Endothelial cell of hepatic sinusoid (primary cell): Measurements from ENCODE around the gene DHRS7.

Experiments
- in situ Hi-C: cut with HindIII; loops from 2 replicates; pipeline ENCODE4 v1.10.0; 2017; ENCODE audit warnings: low sequenced_read_pairs

Gene DHRS7

GRCh38 chr14:60153991-60154390 lies 11.2 kb downstream of the DHRS7 start:
- in situ Hi-C loops: loop anchor here (5.0 kb wide), 1 partner anchor 57 kb away; no protein-coding TSS in a partner anchor

- in situ Hi-C loops: loop anchor here (5.0 kb wide), 1 partner anchor 54 kb away; no protein-coding TSS in a partner anchor
These were observed 13.5 kb downstream of the DHRS7 start for GRCh38 chr14:60151715-60152114.

GRCh38 chr14:60134702-60135101 lies 30.5 kb downstream of the DHRS7 start:
- in situ Hi-C loops: no loop called here

GRCh38 chr14:60133487-60133886 lies 31.7 kb downstream of the DHRS7 start:
- in situ Hi-C loops: no loop called here

- in situ Hi-C loops: no loop called here
These were observed 39.3 kb downstream of the DHRS7 start for GRCh38 chr14:60125918-60126317.

- in situ Hi-C loops: no loop called here
These were observed 49.0 kb downstream of the DHRS7 start for GRCh38 chr14:60116181-60116580.

GRCh38 chr14:60114881-60115280 lies 50.3 kb downstream of the DHRS7 start:
- in situ Hi-C loops: no loop called here

- in situ Hi-C loops: no loop called here
These were observed 53.5 kb downstream of the DHRS7 start for GRCh38 chr14:60111732-60112131.

GRCh38 chr14:60107477-60107876 lies 57.7 kb downstream of the DHRS7 start:
- in situ Hi-C loops: no loop called here

GRCh38 chr14:60106339-60106738 lies 58.9 kb downstream of the DHRS7 start:
- in situ Hi-C loops: no loop called here

GRCh38 chr14:60102389-60102788 lies 62.8 kb downstream of the DHRS7 start:
- in situ Hi-C loops: no loop called here

- in situ Hi-C loops: no loop called here
These were observed 63.4 kb downstream of the DHRS7 start for GRCh38 chr14:60101786-60102185.

- in situ Hi-C loops: loop anchor here (5.0 kb wide), 1 partner anchor 52 kb away; no protein-coding TSS in a partner anchor
These were observed 65.3 kb downstream of the DHRS7 start for GRCh38 chr14:60099855-60100254.

GRCh38 chr14:60097974-60098373 lies 67.2 kb downstream of the DHRS7 start:
- in situ Hi-C loops: loop anchor here (5.0 kb wide), 1 partner anchor 54 kb away; no protein-coding TSS in a partner anchor

- in situ Hi-C loops: loop anchor here (5.0 kb wide), 1 partner anchor 56 kb away; no protein-coding TSS in a partner anchor
These were observed 69.3 kb downstream of the DHRS7 start for GRCh38 chr14:60095781-60096450.

- in situ Hi-C loops: loop anchor here (5.0 kb wide), 1 partner anchor 57 kb away; no protein-coding TSS in a partner anchor
These were observed 70.0 kb downstream of the DHRS7 start for GRCh38 chr14:60095231-60095630.

GRCh38 chr14:60094306-60094897 lies 70.8 kb downstream of the DHRS7 start:
- in situ Hi-C loops: loop anchor here (5.0 kb wide), 1 partner anchor 37 kb away; no protein-coding TSS in a partner anchor
